A549 (cell line): ENCODE measurements around the gene GALNT12. TPM values are rescaled to one million over a fixed set of nuclear protein-coding genes. Genes with fewer than 3 reads are reported as not detected.

Source experiments
- ATAC-seq, 2 experiments: fragments of 200-7000 bp in 1 of 2; fragments of >200 bp in 1 of 2; cut with Nextera tagmentation in 1 of 2; cut with Tn5 transposase in 1 of 2; 3 replicates each; pipeline versions ENCODE4 v1.8.0 to v1.9.1; 2018 to 2020; ENCODE audit warnings: mild to moderate bottlenecking in 1 of 2, moderate library complexity in 1 of 2
- CTCF ChIA-PET: fragments of 300-600 bp; sonication (Branson Sonifier 250); formaldehyde crosslinking; extraction: SDS; loops from one replicate; lab custom pipeline; 2021; ENCODE audit warnings: antibody characterized with exemption, inconsistent platforms; lab: Yijun Ruan, JAX
- POLR2A ChIA-PET: fragments of 350-600 bp; formaldehyde crosslinking; extraction: SDS; loops from one replicate; lab custom pipeline; 2021; ENCODE audit warnings: antibody characterized with exemption, inconsistent platforms; lab: Yijun Ruan, JAX
- DNase-seq, 2 experiments: peaks; one replicate each; pipeline versions ENCODE4 v3.0.0 to v3.0.0-alpha.2; 2011 to 2016; ENCODE audit warnings: low read depth in 1 of 2, low spot score in 1 of 2
- FAIRE-seq: peaks from 2 replicates; lab custom pipeline; 2011; peaks lifted over from hg19 to GRCh38; lab: Jason Lieb, UNC
- H3K27ac ChIP-seq, 2 experiments: fragments of >200 bp; sonication (Bioruptor Twin); formaldehyde crosslinking; 3 replicates each; pipeline ENCODE4 v1.5.1; 2016 to 2017
- H3K4me1 ChIP-seq: fragments of >200 bp; sonication (Bioruptor Twin); formaldehyde crosslinking; 3 replicates; pipeline ENCODE4 v1.6.1; 2016
- H3K4me2 ChIP-seq: fragments of >200 bp; sonication (Bioruptor Twin); formaldehyde crosslinking; 3 replicates; pipeline ENCODE4 v1.6.1; 2016
- H3K4me3 ChIP-seq: fragments of >200 bp; sonication (Bioruptor Twin); formaldehyde crosslinking; 3 replicates; pipeline ENCODE4 v1.5.1; 2016
- H3K9me3 ChIP-seq: fragments of >200 bp; sonication (Bioruptor Twin); formaldehyde crosslinking; 3 replicates; pipeline ENCODE4 v1.6.1; 2016
- BCL3 ChIP-seq: fragments of >200 bp; sonication (Bioruptor Twin); formaldehyde crosslinking; IDR thresholded peaks from 3 replicates; pipeline ENCODE4 v1.6.1; 2016
- CBX8 ChIP-seq: fragments of 200-600 bp; sonication (generic); IDR thresholded peaks from 2 replicates; pipeline ENCODE4 v1.6.1; 2016
- CEBPB ChIP-seq, 2 experiments: fragments of >200 bp in 1 of 2; sonication (Bioruptor Twin) in 1 of 2; formaldehyde crosslinking in 1 of 2; IDR thresholded peaks; 2 replicates each; pipeline ENCODE4 v1.6.1; 2012 to 2016
- CHD4 ChIP-seq: fragments of 200-600 bp; sonication (generic); IDR thresholded peaks from 2 replicates; pipeline ENCODE4 v1.6.1; 2016; ENCODE audit warnings: antibody characterized with exemption, mild to moderate bottlenecking, borderline replicate concordance
- EP300 ChIP-seq, 2 experiments: fragments of >200 bp; sonication (Bioruptor Twin); formaldehyde crosslinking; IDR thresholded peaks; 2 replicates in 1 of 2; 3 replicates in 1 of 2; pipeline ENCODE4 v1.6.1; 2016 to 2017
- FOXS1 ChIP-seq: fragments of 250-450 bp; sonication (Bioruptor Pico); IDR thresholded peaks from 2 replicates; pipeline ENCODE4 v1.5.0; 2020; ENCODE audit warnings: mild to moderate bottlenecking, moderate library complexity
- GATA3 ChIP-seq: IDR thresholded peaks from 2 replicates; pipeline ENCODE4 v1.6.1; 2012; ENCODE audit warnings: borderline replicate concordance
- HES2 ChIP-seq: fragments of >200 bp; sonication (Bioruptor Twin); formaldehyde crosslinking; IDR thresholded peaks from 2 replicates; pipeline ENCODE4 v1.6.1; 2016
- HEYL ChIP-seq: fragments of 250-450 bp; sonication (Bioruptor Pico); IDR thresholded peaks from 2 replicates; pipeline ENCODE4 v1.8.0; 2021; ENCODE audit warnings: mild to moderate bottlenecking, moderate library complexity
- HOXA7 ChIP-seq: fragments of 250-450 bp; sonication (Bioruptor Pico); IDR thresholded peaks from 2 replicates; pipeline ENCODE4 v1.5.0; 2020; ENCODE audit warnings: mild to moderate bottlenecking, moderate library complexity
- HOXB13 ChIP-seq: fragments of 250-450 bp; sonication (Bioruptor Pico); IDR thresholded peaks from 2 replicates; pipeline ENCODE4 v1.5.0; 2020; ENCODE audit warnings: low read depth, mild to moderate bottlenecking, moderate library complexity
- MAX ChIP-seq: IDR thresholded peaks from 2 replicates; pipeline ENCODE4 v1.6.1; 2012
- MAZ ChIP-seq: fragments of 150-350 bp; IDR thresholded peaks from 2 replicates; pipeline ENCODE4 v1.6.1; 2014; ENCODE audit warnings: antibody characterized with exemption, low read depth, low read length, borderline replicate concordance
- MYC ChIP-seq: IDR thresholded peaks from 2 replicates; pipeline ENCODE4 v1.6.1; 2012; ENCODE audit warnings: mild to moderate bottlenecking, inconsistent platforms, low read length, improper control_type of control experiment, borderline replicate concordance
- NPAS2 ChIP-seq: fragments of 250-450 bp; sonication (Bioruptor Pico); IDR thresholded peaks from 2 replicates; pipeline ENCODE4 v1.8.0; 2022; ENCODE audit warnings: mild to moderate bottlenecking, moderate library complexity, borderline replicate concordance
- PHF8 ChIP-seq: fragments of 200-600 bp; sonication (generic); IDR thresholded peaks from 2 replicates; pipeline ENCODE4 v1.6.1; 2016; ENCODE audit warnings: low read depth, mild to moderate bottlenecking, antibody characterized with exemption, moderate library complexity, borderline replicate concordance
- POLR2AphosphoS2 ChIP-seq: conservative IDR thresholded peaks from 2 replicates; pipeline ENCODE4 v1.6.1; 2012; ENCODE audit warnings: low read length, improper control_type of control experiment, inconsistent platforms
- RAD21 ChIP-seq, 2 experiments: fragments of >200 bp in 1 of 2; sonication (Bioruptor Twin) in 1 of 2; formaldehyde crosslinking in 1 of 2; IDR thresholded peaks in 1 of 2; conservative IDR thresholded peaks in 1 of 2; 2 replicates in 1 of 2; 3 replicates in 1 of 2; pipeline ENCODE4 v1.6.1; 2012 to 2018; ENCODE audit warnings: inconsistent platforms in 1 of 2
- RARB ChIP-seq: fragments of 250-450 bp; sonication (Bioruptor Pico); IDR thresholded peaks from 2 replicates; pipeline ENCODE4 v1.8.0; 2021; ENCODE audit warnings: mild to moderate bottlenecking, moderate library complexity
- RCOR1 ChIP-seq: fragments of 150-350 bp; IDR thresholded peaks from 2 replicates; pipeline ENCODE4 v1.6.1; 2014; ENCODE audit warnings: antibody characterized with exemption, low read length, low read depth
- TP53 ChIP-seq: fragments of 250-450 bp; sonication (Bioruptor Pico); IDR thresholded peaks from 2 replicates; pipeline ENCODE4 v1.5.0; 2021; ENCODE audit warnings: mild to moderate bottlenecking, moderate library complexity
- ZNF302 ChIP-seq: fragments of 250-450 bp; sonication (Bioruptor Pico); IDR thresholded peaks from 2 replicates; pipeline ENCODE4 v1.9.0; 2021; ENCODE audit warnings: inconsistent platforms, mild to moderate bottlenecking, moderate library complexity
- ZSCAN20 ChIP-seq: fragments of 250-450 bp; sonication (Bioruptor Pico); IDR thresholded peaks from 2 replicates; pipeline ENCODE4 v1.8.0; 2022; ENCODE audit warnings: mild to moderate bottlenecking, moderate library complexity
- WGBS: methylation state at CpG from one replicate; pipeline ENCODE4 v1.1.6; 2017; ENCODE audit errors: missing lambda C conversion rate; 5-methylcytosine and 5-hydroxymethylcytosine counted together
- polyA plus RNA-seq, 4 experiments: library from polyadenylated mRNA; depleted of rRNA in 3 of 4; stranded (reverse); fragments of >200 nt; fragmentation: RNase III in 1 of 4; extraction: RNeasy Plus Mini Kit Qiagen cat#74134 plus additional on column Dnase treatment in 1 of 4; gene quantifications; 2 replicates in 3 of 4; 3 replicates in 1 of 4; pipeline ENCODE4 v1.2.3, GENCODE V29; 2011 to 2017

The GALNT12 gene
- polyA plus RNA-seq, 2 of the 4 experiments (the other 2 are of a cell fraction) = 3.2 to 7.3 TPM

- H3K27ac ChIP-seq = peak overlapping the region in 1 of 2 experiments; percentile 16; a peak in 1 of 6 replicates
- peak in 1 of 2 experiments; percentile 14; a peak in 1 of 6 replicates for ATAC-seq
Measured at GRCh38 chr9:98791608-98792490, 15.6 kb upstream of the GALNT12 start.

GRCh38 chr9:98793031-98793430, 14.4 kb upstream of the GALNT12 start:
- H3K4me2 ChIP-seq = no peak overlapping the region
- ChIA-PET CTCF (interaction anchor here (1.8 to 10.9 kb wide), 5 partner anchors 9 to 477 kb away, joined by 4 to 146 read pairs (median 17); partner anchors contain the start of gene GALNT12), POLR2A (no interaction called here)
- DNase-seq = no peak
- WGBS = 95% methylated on average over 2 of the region's 2 CpGs
- H3K27ac ChIP-seq = no peak overlapping the region
- FAIRE-seq = no peak
- H3K4me3 ChIP-seq = no peak overlapping the region
- no peak for ATAC-seq
- peaks cover 6% of the 10 kb centered on the region; the same call in 2 of the 3 replicates for H3K9me3 ChIP-seq
- TF ChIP-seq HEYL (CRISPR knock-in tag) (no peak), RARB (CRISPR knock-in tag) (no peak), RAD21 (conservative IDR thresholded peaks at IDR 0.05 in 1 of 2, IDR thresholded peaks at IDR 0.05 in 1 of 2) (no peak), NPAS2 (CRISPR knock-in tag) (no peak)
- H3K4me1 ChIP-seq = peaks cover 24% of the 10 kb centered on the region

More at GRCh38 chr9:98791608-98792490, 15.6 kb upstream of the GALNT12 start:
- Histone ChIP-seq H3K9me3 (no peaks in the 10 kb centered on the region), H3K4me1 (peaks cover 24% of the 10 kb centered on the region), H3K4me3 (no peak overlapping the region), H3K4me2 (no peak overlapping the region; the same call in 2 of the 3 replicates)
- FAIRE-seq (no peak), DNase-seq (no peak)
- WGBS = 76% methylated on average over 18 of the region's 18 CpGs
- POLR2A ChIA-PET = no interaction called here
- no peak for TF ChIP-seq CEBPB (IDR thresholded peaks at IDR 0.05)
- no peak for TF ChIP-seq POLR2AphosphoS2
- no peak for TF ChIP-seq ZNF302
- TF ChIP-seq, all 56 proteins: peak for 0
- CTCF ChIA-PET = interaction anchor here (0.6 to 10.9 kb wide), 19 partner anchors 10 to 605 kb away, joined by 3 to 146 read pairs (median 4); partner anchors contain the start of genes GABBR2 and GALNT12

GRCh38 chr9:98794802-98795201, 12.7 kb upstream of the GALNT12 start:
- POLR2A ChIA-PET = no interaction called here
- H3K9me3 ChIP-seq = peaks cover 16% of the 10 kb centered on the region
- peak overlapping the region; percentile 90 for H3K4me2 ChIP-seq
- H3K4me3 ChIP-seq = no peak overlapping the region
- WGBS = 92% methylated on average over 3 of the region's 3 CpGs
- ATAC-seq (no peak), FAIRE-seq (no peak), DNase-seq (no peak)
- peaks cover 24% of the 10 kb centered on the region for H3K4me1 ChIP-seq
- no peak overlapping the region for H3K27ac ChIP-seq
- no peak for TF ChIP-seq POLR2AphosphoS2
- no peak for TF ChIP-seq TP53 (CRISPR knock-in tag)
- TF ChIP-seq EP300 (IDR thresholded peaks at IDR 0.05) = no peak
- TF ChIP-seq HOXB13 = no peak
- no peak for TF ChIP-seq HES2
- no peak for TF ChIP-seq MAZ
- TF ChIP-seq FOXS1 (CRISPR knock-in tag) = no peak
- no peak for TF ChIP-seq BCL3
- TF ChIP-seq PHF8 = no peak
- no peak for TF ChIP-seq HOXA7 (CRISPR knock-in tag)
- no peak for TF ChIP-seq MYC
- no peak for TF ChIP-seq RAD21 (conservative IDR thresholded peaks at IDR 0.05 in 1 of 2, IDR thresholded peaks at IDR 0.05 in 1 of 2)
- no peak for TF ChIP-seq RARB (CRISPR knock-in tag)
- no peak for TF ChIP-seq CHD4
- TF ChIP-seq CBX8 = no peak
- no peak for TF ChIP-seq ZSCAN20 (CRISPR knock-in tag)
- TF ChIP-seq GATA3 = no peak
- TF ChIP-seq RCOR1 = no peak
- TF ChIP-seq MAX = no peak
- CTCF ChIA-PET = interaction anchor here (0.6 to 10.9 kb wide), 5 partner anchors 12 to 479 kb away, joined by 3 to 146 read pairs (median 7); partner anchors contain the start of gene GALNT12
